Loucy (cell line): ENCODE measurements around the gene FCN3.

ENCODE experiments used
- H2AFZ ChIP-seq: fragments of 200-600 bp; sonication (generic); 2 replicates; pipeline ENCODE4 v1.6.0; 2016; ENCODE audit warnings: antibody characterized with exemption, mild to moderate bottlenecking, low read length, moderate library complexity
- H3F3A ChIP-seq: fragments of 200-600 bp; 2 replicates; pipeline ENCODE4 v1.6.0; 2016; ENCODE audit warnings: antibody characterized with exemption, low read depth, mild to moderate bottlenecking
- H3K27me3 ChIP-seq: fragments of 200-600 bp; sonication (generic); 2 replicates; pipeline ENCODE4 v1.6.1; 2014; ENCODE audit warnings: low read length, mild to moderate bottlenecking; ENCODE audit not compliant: insufficient read depth, poor library complexity, severe bottlenecking
- H3K36me3 ChIP-seq: fragments of 200-600 bp; sonication (generic); 2 replicates; pipeline ENCODE4 v1.6.1; 2016; ENCODE audit warnings: low read length; ENCODE audit not compliant: insufficient read depth
- H3K4me1 ChIP-seq: fragments of 200-600 bp; sonication (generic); 2 replicates; pipeline ENCODE4 v1.5.1; 2014; ENCODE audit warnings: low read length, mild to moderate bottlenecking; ENCODE audit not compliant: insufficient read depth, poor library complexity, severe bottlenecking
- H3K4me2 ChIP-seq: fragments of 200-600 bp; sonication (generic); 2 replicates; pipeline ENCODE4 v1.6.0; 2014; ENCODE audit warnings: antibody characterized with exemption, low read length, low read depth, mild to moderate bottlenecking; ENCODE audit not compliant: poor library complexity, severe bottlenecking
- H3K4me3 ChIP-seq: fragments of 200-600 bp; sonication (generic); 2 replicates; pipeline ENCODE4 v1.5.1; 2014; ENCODE audit warnings: low read length, mild to moderate bottlenecking, mixed read lengths; ENCODE audit not compliant: poor library complexity, severe bottlenecking
- H3K79me2 ChIP-seq: fragments of 200-600 bp; sonication (generic); 2 replicates; pipeline ENCODE4 v1.6.1; 2014; ENCODE audit warnings: low read length; ENCODE audit not compliant: insufficient read depth
- H3K9ac ChIP-seq: fragments of 200-600 bp; sonication (generic); 2 replicates; pipeline ENCODE4 v1.6.0; 2014; ENCODE audit warnings: mild to moderate bottlenecking, low read depth, low read length, moderate library complexity; ENCODE audit not compliant: poor library complexity, severe bottlenecking
- H3K9me2 ChIP-seq: fragments of 200-600 bp; sonication (generic); replicated peaks from 2 replicates; pipeline ENCODE4 v1.6.1; 2016; ENCODE audit warnings: low read depth, low read length, mixed read lengths
- H3K9me3 ChIP-seq: fragments of 200-600 bp; sonication (generic); 2 replicates; pipeline ENCODE4 v1.6.1; 2014; ENCODE audit warnings: mild to moderate bottlenecking, antibody characterized with exemption, low read length, low read depth; ENCODE audit not compliant: insufficient read depth
- H4K20me1 ChIP-seq: fragments of 200-600 bp; sonication (generic); 2 replicates; pipeline ENCODE4 v1.6.0; 2014; ENCODE audit warnings: antibody characterized with exemption, low read length, mild to moderate bottlenecking; ENCODE audit not compliant: insufficient read depth, poor library complexity, severe bottlenecking
- EZH2phosphoT487 ChIP-seq: fragments of 200-600 bp; IDR thresholded peaks from 2 replicates; pipeline ENCODE4 v1.6.1; 2018; ENCODE audit warnings: antibody characterized with exemption, mild to moderate bottlenecking, moderate library complexity, borderline replicate concordance
- TF ChIP-seq, protein P1 (sequence below): fragments of 200-600 bp; sonication (generic); conservative IDR thresholded peaks from 2 replicates; pipeline ENCODE4 v1.5.1; 2014; ENCODE audit warnings: mild to moderate bottlenecking, antibody characterized with exemption, low read length

FCN3 gene

GRCh38 chr1:27417713-27418112, 43.1 kb upstream of the FCN3 start:
- Histone ChIP-seq H3F3A (0 out of 2 replicates have a peak, but pooled peaks cover 6% of the 10 kb centered on the region), H3K4me2 (no peak overlapping the region), H3K9me3 (no peaks in the 10 kb centered on the region), H3K9me2 (no peaks in the 10 kb centered on the region), H3K79me2 (peaks cover 34% of the 10 kb centered on the region), H3K36me3 (peaks cover 66% of the 10 kb centered on the region), H3K9ac (no peak overlapping the region), H3K4me3 (no peak overlapping the region), H3K27me3 (no peaks in the 10 kb centered on the region), H4K20me1 (no peaks in the 10 kb centered on the region), H3K4me1 (peaks cover 26% of the 10 kb centered on the region), H2AFZ (no peak overlapping the region)
- TF ChIP-seq, protein P1, sequence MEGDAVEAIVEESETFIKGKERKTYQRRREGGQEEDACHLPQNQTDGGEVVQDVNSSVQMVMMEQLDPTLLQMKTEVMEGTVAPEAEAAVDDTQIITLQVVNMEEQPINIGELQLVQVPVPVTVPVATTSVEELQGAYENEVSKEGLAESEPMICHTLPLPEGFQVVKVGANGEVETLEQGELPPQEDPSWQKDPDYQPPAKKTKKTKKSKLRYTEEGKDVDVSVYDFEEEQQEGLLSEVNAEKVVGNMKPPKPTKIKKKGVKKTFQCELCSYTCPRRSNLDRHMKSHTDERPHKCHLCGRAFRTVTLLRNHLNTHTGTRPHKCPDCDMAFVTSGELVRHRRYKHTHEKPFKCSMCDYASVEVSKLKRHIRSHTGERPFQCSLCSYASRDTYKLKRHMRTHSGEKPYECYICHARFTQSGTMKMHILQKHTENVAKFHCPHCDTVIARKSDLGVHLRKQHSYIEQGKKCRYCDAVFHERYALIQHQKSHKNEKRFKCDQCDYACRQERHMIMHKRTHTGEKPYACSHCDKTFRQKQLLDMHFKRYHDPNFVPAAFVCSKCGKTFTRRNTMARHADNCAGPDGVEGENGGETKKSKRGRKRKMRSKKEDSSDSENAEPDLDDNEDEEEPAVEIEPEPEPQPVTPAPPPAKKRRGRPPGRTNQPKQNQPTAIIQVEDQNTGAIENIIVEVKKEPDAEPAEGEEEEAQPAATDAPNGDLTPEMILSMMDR: no peak
- TF ChIP-seq EZH2phosphoT487: no peak

DNA sequence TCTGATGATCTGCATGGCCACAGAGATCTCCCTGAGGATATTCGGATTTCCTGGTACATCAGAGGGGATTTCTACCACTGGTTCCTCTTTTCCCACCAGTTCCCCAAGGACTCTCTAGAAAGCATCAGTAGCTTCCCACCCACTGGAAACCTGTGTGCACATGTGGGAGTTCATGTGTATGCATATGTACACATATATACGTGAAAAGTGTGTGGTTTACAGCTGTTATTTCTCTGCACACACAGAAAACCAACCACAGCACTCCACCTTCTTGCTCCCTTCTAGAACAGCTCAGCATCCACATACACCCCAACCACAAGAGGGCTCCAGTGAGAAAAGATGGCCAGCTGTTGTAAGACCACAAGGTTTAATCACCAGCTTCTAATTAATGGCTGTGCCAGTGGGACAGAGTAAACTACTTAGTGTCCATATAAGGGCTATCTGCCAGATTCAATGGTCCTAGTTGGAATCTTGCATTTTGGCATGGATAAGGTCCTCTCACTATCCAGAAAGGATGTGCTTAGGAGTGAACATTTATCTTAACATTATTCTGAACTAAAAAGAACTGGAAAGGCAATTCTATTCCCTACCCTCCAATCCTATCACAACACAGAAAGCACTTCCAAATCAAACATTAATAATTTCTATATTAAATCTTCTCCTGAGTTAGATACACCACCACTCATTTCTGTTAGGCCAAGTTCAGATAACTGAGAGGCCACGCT, 41.9 kb upstream of the FCN3 start:
- H3K9me2 ChIP-seq: no peaks in the 10 kb centered on the region

GRCh38 chr1:27414091-27414490, 39.5 kb upstream of the FCN3 start:
- no peaks in the 10 kb centered on the region for H3K9me3 ChIP-seq
- H3K9me2 ChIP-seq: no peaks in the 10 kb centered on the region
- peaks cover 95% of the 10 kb centered on the region for H3K36me3 ChIP-seq
- H3K4me3 ChIP-seq: no peak overlapping the region
- H2AFZ ChIP-seq: no peak overlapping the region
- no peak overlapping the region for H3K9ac ChIP-seq
- H4K20me1 ChIP-seq: no peaks in the 10 kb centered on the region
- no peak overlapping the region for H3K4me2 ChIP-seq
- H3K27me3 ChIP-seq: no peaks in the 10 kb centered on the region
- H3F3A ChIP-seq: no peaks in the 10 kb centered on the region
- peaks cover 7% of the 10 kb centered on the region; the same call in 1 of the 2 replicates for H3K79me2 ChIP-seq
- H3K4me1 ChIP-seq: peaks cover 12% of the 10 kb centered on the region
- TF ChIP-seq, protein P1: no peak
- no peak for TF ChIP-seq EZH2phosphoT487

More for the DNA sequence above, 41.9 kb upstream of the FCN3 start:
- H3F3A ChIP-seq: no peaks in the 10 kb centered on the region
- TF ChIP-seq, protein P1: peak; percentile 90
- no peak for TF ChIP-seq EZH2phosphoT487
- peak overlapping the region; percentile 1 for H3K9ac ChIP-seq
- H2AFZ ChIP-seq: no peak overlapping the region
- H3K9me3 ChIP-seq: no peaks in the 10 kb centered on the region
- H3K4me2 ChIP-seq: no peak overlapping the region
- peaks cover 19% of the 10 kb centered on the region for H3K4me1 ChIP-seq
- peaks cover 30% of the 10 kb centered on the region for H3K79me2 ChIP-seq
- H3K4me3 ChIP-seq: no peak overlapping the region
- peaks cover 76% of the 10 kb centered on the region for H3K36me3 ChIP-seq
- no peaks in the 10 kb centered on the region for H3K27me3 ChIP-seq
- H4K20me1 ChIP-seq: no peaks in the 10 kb centered on the region
